ENCODE measurements around the gene EXOC6.
"Not testable (repeated sequence)": the region's sequence is repeated elsewhere in the genome, so short reads cannot be mapped to it uniquely, and the experiment has no call there.

The EXOC6 gene

DNA sequence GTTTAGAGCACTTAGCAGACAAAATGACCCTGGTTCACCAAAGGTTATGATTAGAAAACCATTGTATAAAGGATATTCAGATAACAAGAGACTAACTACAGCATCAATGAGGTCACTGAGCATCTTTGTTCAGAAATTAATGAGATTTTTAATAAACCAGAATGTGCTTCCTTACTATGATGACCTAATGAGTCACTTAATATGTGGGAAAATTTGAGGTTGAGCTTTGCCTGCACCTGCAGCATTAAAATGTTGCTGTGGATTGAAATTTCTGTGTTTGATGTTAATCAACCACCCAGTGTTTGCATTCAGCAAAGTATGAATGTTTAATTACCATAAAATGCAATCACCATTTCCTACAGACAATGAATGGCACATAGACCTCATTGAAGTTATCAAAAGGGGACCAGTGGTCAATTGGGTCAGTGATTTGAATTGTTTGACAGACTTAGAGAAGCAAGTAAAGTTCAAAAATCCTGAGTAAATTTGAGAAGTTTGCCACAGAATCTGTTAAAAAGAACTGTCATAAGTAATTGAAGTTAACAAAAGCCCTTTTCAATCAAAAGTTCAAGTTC lies 45.8 kb downstream of the EXOC6 start:
- no peak overlapping the region for H3K27ac ChIP-seq (ENCODE audit: low read depth, low read length)
- H3K9ac ChIP-seq (ENCODE audit: low read length): no peak overlapping the region

DNA sequence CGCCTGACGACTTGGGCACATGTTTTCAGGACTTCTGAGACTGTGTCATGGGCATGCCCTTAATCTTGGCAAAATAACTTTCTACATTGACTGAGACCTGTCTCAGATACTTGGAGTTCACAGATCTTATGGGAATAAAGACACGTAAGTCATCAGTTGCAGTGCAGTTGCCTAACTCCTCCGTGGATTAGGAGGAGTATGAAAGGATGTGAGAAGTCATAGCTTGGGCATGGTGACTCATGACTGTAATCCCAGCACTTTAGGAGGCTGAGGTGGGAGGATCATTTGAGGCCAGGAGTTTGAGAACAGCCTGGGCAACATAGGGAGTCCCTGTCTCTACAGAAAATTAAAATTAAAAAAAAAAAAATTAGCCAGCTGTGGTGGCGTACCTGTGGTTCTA lies 49.6 kb downstream of the EXOC6 start:
- Histone ChIP-seq H3K27ac (ENCODE audit: low read depth, low read length) (no peak overlapping the region), H3K27me3 (ENCODE audit: control insufficient read depth, insufficient read depth, low read length) (no peaks in the 10 kb centered on the region), H3K9ac (ENCODE audit: low read length) (no peak overlapping the region), H3K4me1 (ENCODE audit: control insufficient read depth, insufficient read depth, low read length) (no peaks in the 10 kb centered on the region), H3K36me3 (ENCODE audit: control insufficient read depth, insufficient read depth, low read length) (no peaks in the 10 kb centered on the region), H3K4me3 (ENCODE audit: low read length) (no peak overlapping the region)

More for the DNA sequence above, 45.8 kb downstream of the EXOC6 start:
- Histone ChIP-seq H3K4me1 (ENCODE audit: control insufficient read depth, insufficient read depth, low read length) (peaks cover 8% of the 10 kb centered on the region), H3K27me3 (ENCODE audit: control insufficient read depth, insufficient read depth, low read length) (no peaks in the 10 kb centered on the region), H3K4me3 (ENCODE audit: low read length) (no peak overlapping the region), H3K36me3 (ENCODE audit: control insufficient read depth, insufficient read depth, low read length) (no peaks in the 10 kb centered on the region)

DNA sequence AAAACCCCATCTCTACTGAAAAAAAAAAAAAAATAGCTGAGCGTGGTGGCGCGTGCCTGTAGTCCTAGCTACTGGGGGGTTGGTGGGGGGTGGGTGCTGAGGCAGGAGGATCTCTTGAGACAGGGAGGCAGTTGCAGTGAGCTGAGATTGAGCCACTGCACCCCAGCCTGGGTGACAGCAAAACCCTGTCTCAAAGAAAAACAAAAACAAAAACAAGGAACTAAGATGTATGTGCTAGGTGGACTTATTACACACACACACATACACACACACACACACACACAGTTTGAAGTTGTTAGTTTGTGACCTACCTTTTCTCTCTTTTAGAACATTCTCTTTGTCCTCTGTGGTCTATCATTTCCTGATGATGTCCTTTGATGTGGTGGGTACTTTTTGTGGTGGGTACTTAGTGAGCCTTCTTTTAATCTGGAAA lies 53.5 kb downstream of the EXOC6 start:
- Histone ChIP-seq H3K4me1 (ENCODE audit: control insufficient read depth, insufficient read depth, low read length) (no peaks in the 10 kb centered on the region), H3K9ac (ENCODE audit: low read length) (no peak overlapping the region), H3K27ac (ENCODE audit: low read depth, low read length) (no peak overlapping the region), H3K4me3 (ENCODE audit: low read length) (no peak overlapping the region), H3K27me3 (ENCODE audit: control insufficient read depth, insufficient read depth, low read length) (no peaks in the 10 kb centered on the region), H3K36me3 (ENCODE audit: control insufficient read depth, insufficient read depth, low read length) (no peaks in the 10 kb centered on the region)

- Histone ChIP-seq H3K27ac (ENCODE audit: low read depth, low read length) (no peak overlapping the region), H3K36me3 (ENCODE audit: control insufficient read depth, insufficient read depth, low read length) (no peaks in the 10 kb centered on the region), H3K9ac (ENCODE audit: low read length) (no peak overlapping the region), H3K4me3 (ENCODE audit: low read length) (no peak overlapping the region), H3K27me3 (ENCODE audit: control insufficient read depth, insufficient read depth, low read length) (no peaks in the 10 kb centered on the region), H3K4me1 (ENCODE audit: control insufficient read depth, insufficient read depth, low read length) (no peaks in the 10 kb centered on the region)
These were observed 55.3 kb downstream of the EXOC6 start for GRCh38 chr10:92903633-92904032.

GRCh38 chr10:92907280-92907679 lies 59.0 kb downstream of the EXOC6 start:
- Histone ChIP-seq H3K9ac (ENCODE audit: low read length) (no peak overlapping the region), H3K36me3 (ENCODE audit: control insufficient read depth, insufficient read depth, low read length) (no peaks in the 10 kb centered on the region), H3K27ac (ENCODE audit: low read depth, low read length) (no peak overlapping the region), H3K4me1 (ENCODE audit: control insufficient read depth, insufficient read depth, low read length) (no peaks in the 10 kb centered on the region), H3K27me3 (ENCODE audit: control insufficient read depth, insufficient read depth, low read length) (no peaks in the 10 kb centered on the region), H3K4me3 (ENCODE audit: low read length) (no peak overlapping the region)

GRCh38 chr10:92912631-92913030 lies 64.3 kb downstream of the EXOC6 start:
- H3K27ac ChIP-seq (ENCODE audit: low read depth, low read length); H3K9ac ChIP-seq (ENCODE audit: low read length); H3K27me3 ChIP-seq (ENCODE audit: control insufficient read depth, insufficient read depth, low read length); H3K4me3 ChIP-seq (ENCODE audit: low read length); H3K4me1 ChIP-seq (ENCODE audit: control insufficient read depth, insufficient read depth, low read length); H3K36me3 ChIP-seq (ENCODE audit: control insufficient read depth, insufficient read depth, low read length): not testable (repeated sequence)

DNA sequence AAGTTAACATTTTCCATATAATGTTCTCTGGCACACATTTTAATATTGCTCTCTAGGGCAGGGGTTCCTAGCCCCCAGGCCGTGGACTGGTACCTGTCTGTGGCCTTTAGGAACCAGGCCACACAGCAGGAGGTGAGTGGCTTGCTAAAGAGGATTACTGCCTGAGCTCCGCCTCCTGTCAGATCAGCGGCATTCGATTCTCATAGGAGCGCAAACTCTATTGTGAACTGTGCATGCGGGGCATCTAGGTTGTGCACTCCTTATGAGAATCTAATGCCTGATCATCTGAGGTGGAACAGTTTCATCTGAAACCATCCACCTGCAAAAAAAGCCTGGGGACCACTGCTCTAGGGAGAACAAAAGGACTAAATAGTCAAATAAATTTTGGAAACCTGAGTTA lies 65.7 kb downstream of the EXOC6 start:
- Histone ChIP-seq H3K9ac (ENCODE audit: low read length) (no peak overlapping the region), H3K36me3 (ENCODE audit: control insufficient read depth, insufficient read depth, low read length) (no peaks in the 10 kb centered on the region), H3K27me3 (ENCODE audit: control insufficient read depth, insufficient read depth, low read length) (no peaks in the 10 kb centered on the region), H3K4me1 (ENCODE audit: control insufficient read depth, insufficient read depth, low read length) (no peaks in the 10 kb centered on the region), H3K4me3 (ENCODE audit: low read length) (no peak overlapping the region), H3K27ac (ENCODE audit: low read depth, low read length) (no peak overlapping the region)

GRCh38 chr10:92914478-92915325 lies 66.4 kb downstream of the EXOC6 start:
- Histone ChIP-seq H3K27ac (ENCODE audit: low read depth, low read length) (no peak overlapping the region), H3K4me1 (ENCODE audit: control insufficient read depth, insufficient read depth, low read length) (no peaks in the 10 kb centered on the region), H3K4me3 (ENCODE audit: low read length) (no peak overlapping the region), H3K9ac (ENCODE audit: low read length) (no peak overlapping the region), H3K36me3 (ENCODE audit: control insufficient read depth, insufficient read depth, low read length) (no peaks in the 10 kb centered on the region), H3K27me3 (ENCODE audit: control insufficient read depth, insufficient read depth, low read length) (no peaks in the 10 kb centered on the region)

DNA sequence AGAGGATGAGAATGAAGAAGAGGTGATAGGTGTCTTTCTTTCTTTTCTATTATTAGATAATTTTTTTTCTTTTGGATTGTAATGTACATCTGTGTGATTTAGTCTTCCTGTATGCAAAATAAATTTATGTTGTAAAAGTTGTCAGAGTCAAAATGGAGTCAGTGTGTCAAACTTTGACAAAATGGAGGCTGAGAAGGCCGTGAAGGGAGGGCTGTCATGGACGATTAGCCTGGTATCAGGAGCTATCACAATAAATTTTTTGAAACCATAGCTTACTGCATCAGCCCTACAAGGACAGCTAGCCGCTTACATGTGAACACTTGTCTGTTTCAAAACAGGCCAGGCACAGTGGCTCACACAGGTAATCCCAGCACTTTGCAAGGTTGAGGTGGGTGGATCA lies 67.6 kb downstream of the EXOC6 start:
- Histone ChIP-seq H3K27ac (ENCODE audit: low read depth, low read length) (no peak overlapping the region), H3K36me3 (ENCODE audit: control insufficient read depth, insufficient read depth, low read length) (no peaks in the 10 kb centered on the region), H3K4me1 (ENCODE audit: control insufficient read depth, insufficient read depth, low read length) (no peaks in the 10 kb centered on the region), H3K27me3 (ENCODE audit: control insufficient read depth, insufficient read depth, low read length) (no peaks in the 10 kb centered on the region), H3K4me3 (ENCODE audit: low read length) (no peak overlapping the region), H3K9ac (ENCODE audit: low read length) (no peak overlapping the region)

- H3K27ac ChIP-seq (ENCODE audit: low read depth, low read length): no peak overlapping the region
- H3K27me3 ChIP-seq (ENCODE audit: control insufficient read depth, insufficient read depth, low read length): no peaks in the 10 kb centered on the region
- H3K4me1 ChIP-seq (ENCODE audit: control insufficient read depth, insufficient read depth, low read length): no peaks in the 10 kb centered on the region
- H3K9ac ChIP-seq (ENCODE audit: low read length): no peak overlapping the region
- no peaks in the 10 kb centered on the region for H3K36me3 ChIP-seq (ENCODE audit: control insufficient read depth, insufficient read depth, low read length)
- no peak overlapping the region for H3K4me3 ChIP-seq (ENCODE audit: low read length)
These were observed 68.1 kb downstream of the EXOC6 start for GRCh38 chr10:92916433-92916832.

GRCh38 chr10:92918603-92919002 lies 70.3 kb downstream of the EXOC6 start:
- Histone ChIP-seq H3K36me3 (ENCODE audit: control insufficient read depth, insufficient read depth, low read length) (no peaks in the 10 kb centered on the region), H3K27me3 (ENCODE audit: control insufficient read depth, insufficient read depth, low read length) (no peaks in the 10 kb centered on the region), H3K9ac (ENCODE audit: low read length) (no peak overlapping the region), H3K4me1 (ENCODE audit: control insufficient read depth, insufficient read depth, low read length) (no peaks in the 10 kb centered on the region), H3K4me3 (ENCODE audit: low read length) (no peak overlapping the region), H3K27ac (ENCODE audit: low read depth, low read length) (no peak overlapping the region)

DNA sequence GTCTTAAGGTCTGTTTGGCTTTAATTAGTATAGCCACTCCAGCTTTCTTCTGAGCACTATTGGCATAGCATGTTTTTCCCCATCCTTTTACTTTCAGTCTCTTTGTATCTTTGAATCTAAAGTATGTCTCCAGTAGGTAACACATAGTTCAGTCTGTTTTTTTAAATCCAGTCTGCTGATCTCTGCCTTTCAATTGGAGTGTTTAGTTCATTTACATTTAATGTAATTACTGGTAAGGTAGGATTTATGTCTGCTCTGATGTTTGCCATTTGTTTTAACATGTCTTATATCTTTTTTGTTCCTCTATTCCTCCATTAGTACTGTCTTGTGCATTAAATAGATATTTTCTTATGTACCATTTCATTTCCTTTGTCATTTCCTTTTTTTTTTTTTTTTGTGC lies 72.5 kb downstream of the EXOC6 start:
- no peak overlapping the region for H3K9ac ChIP-seq (ENCODE audit: low read length)
- no peak overlapping the region for H3K4me3 ChIP-seq (ENCODE audit: low read length)
- no peak overlapping the region for H3K27ac ChIP-seq (ENCODE audit: low read depth, low read length)
- H3K36me3 ChIP-seq (ENCODE audit: control insufficient read depth, insufficient read depth, low read length): no peaks in the 10 kb centered on the region
- no peaks in the 10 kb centered on the region for H3K27me3 ChIP-seq (ENCODE audit: control insufficient read depth, insufficient read depth, low read length)
- H3K4me1 ChIP-seq (ENCODE audit: control insufficient read depth, insufficient read depth, low read length): no peaks in the 10 kb centered on the region

DNA sequence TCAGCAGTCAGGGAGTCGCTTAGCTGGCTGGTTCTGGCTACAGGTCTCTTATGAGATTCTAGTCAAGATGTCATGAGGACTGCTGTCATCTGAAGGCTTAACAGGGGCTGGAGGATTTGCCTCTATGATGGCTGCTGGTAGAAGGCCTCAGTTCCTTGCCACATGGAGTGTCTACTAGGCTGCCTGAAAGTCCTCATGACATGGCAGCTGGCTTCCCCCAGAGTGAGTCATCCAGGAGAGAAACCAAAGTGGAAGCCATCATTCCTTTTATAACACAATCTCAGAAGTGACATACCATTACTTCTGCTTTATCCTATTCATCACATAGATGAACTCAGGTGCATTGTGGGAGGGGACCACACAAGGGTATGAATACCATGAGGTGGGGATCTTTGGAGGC lies 75.1 kb downstream of the EXOC6 start:
- Histone ChIP-seq H3K27me3 (ENCODE audit: control insufficient read depth, insufficient read depth, low read length) (no peaks in the 10 kb centered on the region), H3K4me1 (ENCODE audit: control insufficient read depth, insufficient read depth, low read length) (no peaks in the 10 kb centered on the region), H3K27ac (ENCODE audit: low read depth, low read length) (no peak overlapping the region), H3K4me3 (ENCODE audit: low read length) (no peak overlapping the region), H3K9ac (ENCODE audit: low read length) (no peak overlapping the region), H3K36me3 (ENCODE audit: control insufficient read depth, insufficient read depth, low read length) (no peaks in the 10 kb centered on the region)

All from rectal smooth muscle tissue (tissue), 1 donor.